G401 (cell line): ENCODE measurements around the gene FTCD. TPM values are rescaled to one million over a fixed set of nuclear protein-coding genes. Genes with fewer than 3 reads are reported as not detected.

Experiments
- DNase-seq: peaks from one replicate; pipeline ENCODE4 v3.0.0-alpha.2; 2015; ENCODE audit warnings: low spot score
- in situ Hi-C: cut with HindIII; loops from 2 replicates; pipeline ENCODE4 v1.10.0; 2016; ENCODE audit warnings: low sequenced_read_pairs, mixed read lengths
- total RNA-seq: library from RNA; depleted of rRNA; stranded (reverse); fragments of >200 nt; shearing (Covaris generic); gene quantifications from 2 replicates; pipeline ENCODE4 v1.2.3, GENCODE V29; 2014; rRNA removed

FTCD gene
- total RNA-seq, 1 experiment from 2014 or later = 1.1 TPM

- no peak for DNase-seq
- in situ Hi-C loops = no loop called here
Observed at GRCh38 chr21:46087641-46088040, 67.7 kb downstream of the FTCD start.

Other genes with a start within 250 kb of the FTCD start
- 83.0 and 85.1 TPM in 2 replicates for gene COL6A1, start 173.8 kb downstream of the FTCD start, total RNA-seq
- gene COL6A2, start 57.5 kb downstream of the FTCD start, total RNA-seq = 69.1 and 79.2 TPM in 2 replicates
- 5.9 and 11.2 TPM in 2 replicates for gene SPATC1L, start 28.9 kb upstream of the FTCD start, total RNA-seq
- 59.4 and 66.8 TPM in 2 replicates for gene LSS, start 73.2 kb upstream of the FTCD start, total RNA-seq
- gene MCM3AP, start 130.0 kb upstream of the FTCD start, total RNA-seq = 102 and 127 TPM in 2 replicates
- 29.0 and 52.6 TPM in 2 replicates for gene YBEY, start 130.8 kb upstream of the FTCD start, total RNA-seq
- 7.9 and 8.2 TPM in 2 replicates for gene C21orf58, start 168.3 kb upstream of the FTCD start, total RNA-seq
- 14.3 and 33.5 TPM in 2 replicates for gene PCNT, start 168.6 kb upstream of the FTCD start, total RNA-seq